HG03025 (cell line): ENCODE results near the gene AKAP13.

ENCODE experiments used
- ATAC-seq: cut with Tn5 transposase; IDR thresholded peaks from one replicate; pipeline ENCODE4 v1.9.1; 2021; ENCODE audit warnings: mild to moderate bottlenecking, moderate library complexity; ENCODE audit not compliant: unreplicated experiment, low FRiP score

AKAP13 gene

GRCh38 chr15:85404918-85405866, 24.8 kb downstream of the AKAP13 start:
- no peak for ATAC-seq

GRCh38 chr15:85406916-85407315, 26.5 kb downstream of the AKAP13 start:
- ATAC-seq: no peak

- peak; percentile 25 for ATAC-seq
Observed at GRCh38 chr15:85407421-85408269, 27.2 kb downstream of the AKAP13 start.

- peak; percentile 64 for ATAC-seq
Observed at GRCh38 chr15:85408270-85408746, 27.9 kb downstream of the AKAP13 start.

- ATAC-seq: no peak
Observed at GRCh38 chr15:85412066-85412465, 31.7 kb downstream of the AKAP13 start.

- ATAC-seq: peak; percentile 97
Observed at GRCh38 chr15:85412956-85413854, 32.8 kb downstream of the AKAP13 start.

- ATAC-seq: no peak
Observed at GRCh38 chr15:85414037-85414436, 33.6 kb downstream of the AKAP13 start.

- no peak for ATAC-seq
Observed at GRCh38 chr15:85414495-85414894, 34.1 kb downstream of the AKAP13 start.

- no peak for ATAC-seq
Observed at GRCh38 chr15:85414991-85415390, 34.6 kb downstream of the AKAP13 start.

GRCh38 chr15:85415783-85416182, 35.4 kb downstream of the AKAP13 start:
- ATAC-seq: no peak

GRCh38 chr15:85417276-85417675, 36.9 kb downstream of the AKAP13 start:
- ATAC-seq: no peak

- ATAC-seq: no peak
Observed at GRCh38 chr15:85419161-85419560, 38.8 kb downstream of the AKAP13 start.

GRCh38 chr15:85421116-85421925, 40.9 kb downstream of the AKAP13 start:
- ATAC-seq: no peak

GRCh38 chr15:85422607-85423006, 42.2 kb downstream of the AKAP13 start:
- no peak for ATAC-seq

GRCh38 chr15:85423256-85423655, 42.9 kb downstream of the AKAP13 start:
- no peak for ATAC-seq

GRCh38 chr15:85424154-85424553, 43.8 kb downstream of the AKAP13 start:
- ATAC-seq: no peak

- ATAC-seq: no peak
Observed at GRCh38 chr15:85426481-85426880, 46.1 kb downstream of the AKAP13 start.

- ATAC-seq: no peak
Observed at GRCh38 chr15:85427286-85428028, 47.1 kb downstream of the AKAP13 start.

GRCh38 chr15:85429522-85429921, 49.1 kb downstream of the AKAP13 start:
- ATAC-seq: no peak
